NCI-H345 (cell line): Measurements from ENCODE around the gene TGFBR3.

Source experiments
- DNase-seq: peaks from one replicate; lab custom pipeline; 2025; lab: John Stamatoyannopoulos, UW

TGFBR3 gene

GRCh38 chr1:91635763-91636162 lies 250.2 kb downstream of the TGFBR3 start:
- no peak for DNase-seq

DNA sequence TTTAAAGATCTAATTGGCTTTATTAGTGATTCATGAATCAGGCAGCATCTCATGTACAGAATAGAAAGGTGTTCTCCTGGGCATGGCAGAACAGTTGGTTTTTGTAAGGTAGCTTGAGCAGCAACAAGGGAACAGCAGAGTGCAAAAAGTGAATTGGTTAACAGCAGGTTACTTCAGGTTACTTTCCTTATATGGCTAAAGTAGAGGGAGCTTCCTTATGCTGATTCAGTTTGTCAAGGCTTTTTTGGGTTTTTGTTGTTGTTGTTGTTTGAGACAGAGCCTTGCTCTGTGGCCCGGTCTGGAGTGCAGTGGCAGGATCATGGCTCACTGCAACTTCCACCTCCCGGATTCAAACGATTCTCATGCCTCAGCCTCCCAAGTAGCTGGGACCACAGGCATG lies 252.5 kb downstream of the TGFBR3 start:
- no peak for DNase-seq

DNA sequence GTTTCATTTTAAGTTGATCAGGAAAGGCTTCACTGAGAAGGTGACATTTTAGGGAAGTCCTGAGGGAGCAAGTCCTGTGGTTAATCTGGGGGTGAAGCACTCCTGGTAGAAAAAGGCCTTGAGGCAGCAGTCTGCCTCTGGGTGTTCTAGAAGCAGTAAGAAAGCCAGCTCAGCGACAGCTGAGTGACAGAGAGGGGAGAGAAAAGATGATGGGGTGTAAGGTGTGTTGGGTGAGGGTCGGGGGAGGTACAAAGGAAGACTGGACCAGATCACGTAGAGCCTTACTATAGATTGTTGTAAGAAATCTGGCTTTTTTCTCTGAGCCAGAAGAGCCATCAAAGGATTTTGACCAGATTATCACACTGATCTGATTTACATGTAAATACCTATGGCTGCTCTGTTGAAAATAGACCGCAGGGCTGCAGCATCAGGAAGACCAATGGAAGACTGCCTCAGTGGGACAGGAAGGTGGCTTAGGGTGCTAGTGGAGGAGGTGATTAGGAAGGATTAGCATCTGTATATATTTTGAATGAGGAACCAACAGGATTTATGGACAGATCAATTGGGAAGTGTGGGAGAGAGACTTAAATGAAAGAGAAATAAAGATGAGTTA lies 254.1 kb downstream of the TGFBR3 start:
- no peak for DNase-seq

DNA sequence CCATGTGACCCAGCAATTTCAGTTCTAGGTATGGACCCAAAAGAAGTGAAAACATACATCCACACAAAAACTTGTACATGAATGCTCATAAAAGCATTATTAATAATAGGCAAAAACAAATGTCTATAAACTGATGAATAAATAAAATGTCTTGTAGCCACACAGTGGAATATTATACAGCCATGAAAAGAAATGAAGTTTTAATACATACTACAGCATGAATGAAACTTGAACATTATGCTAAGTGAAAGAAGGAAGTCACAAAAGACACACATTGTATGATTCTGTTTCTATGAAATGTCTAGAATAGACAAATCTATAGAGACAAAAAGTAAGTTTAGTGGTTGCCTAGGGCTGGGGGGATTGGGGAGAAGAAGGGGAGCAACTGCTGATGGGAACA lies 255.1 kb downstream of the TGFBR3 start:
- no peak for DNase-seq
